HG02981 (cell line): ENCODE measurements around the gene ST3GAL5.
"Not testable (repeated sequence)": the region's sequence is repeated elsewhere in the genome, so short reads cannot be mapped to it uniquely, and the experiment has no call there.

Source experiments
- ATAC-seq: cut with Tn5 transposase; IDR thresholded peaks from one replicate; pipeline ENCODE4 v1.9.1; 2021; ENCODE audit warnings: mild to moderate bottlenecking, moderate library complexity; ENCODE audit not compliant: unreplicated experiment

The ST3GAL5 gene

GRCh38 chr2:85894554-85895278 is 5.9 kb upstream of the ST3GAL5 start:
- not testable (repeated sequence) for ATAC-seq

DNA sequence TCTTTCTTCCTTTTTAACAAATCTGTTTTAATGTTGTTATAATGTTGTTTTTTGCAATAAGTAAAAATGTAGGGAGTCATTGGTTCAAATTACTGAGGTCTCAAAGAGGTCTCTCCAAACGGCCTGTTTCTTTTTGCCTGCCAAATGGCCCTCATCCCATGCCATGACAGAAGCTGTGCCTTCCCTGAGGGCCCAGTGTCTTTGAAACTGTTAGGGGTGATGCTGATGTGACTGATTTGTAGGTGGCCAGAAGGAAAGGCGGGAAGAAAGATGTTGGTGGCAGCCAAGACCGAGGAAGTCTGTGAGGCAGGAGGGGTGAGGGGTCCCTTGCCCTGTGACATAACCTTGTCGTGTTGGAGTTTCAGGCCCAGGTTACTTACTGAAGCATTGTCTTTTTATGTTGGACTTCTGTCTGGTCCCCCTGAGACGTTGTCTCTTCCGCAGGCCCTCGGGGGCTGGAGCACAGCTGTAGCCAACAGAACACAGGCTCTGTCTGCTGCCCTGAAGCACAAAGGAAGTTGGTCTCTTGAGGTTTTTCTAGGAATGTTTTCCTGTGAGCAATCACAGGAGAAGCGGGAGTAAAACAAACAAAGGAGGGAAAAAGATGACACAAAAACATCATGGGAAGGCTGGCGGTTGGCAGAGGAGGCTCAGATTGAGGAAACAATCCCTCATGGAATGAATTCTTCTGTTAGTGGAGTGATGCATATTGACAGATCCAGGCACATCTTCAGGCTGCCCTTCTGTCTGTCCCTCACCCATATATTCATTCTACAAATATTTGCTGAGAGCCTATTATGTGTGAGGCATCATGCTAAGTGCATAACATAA is 4.9 kb upstream of the ST3GAL5 start:
- no peak for ATAC-seq

DNA sequence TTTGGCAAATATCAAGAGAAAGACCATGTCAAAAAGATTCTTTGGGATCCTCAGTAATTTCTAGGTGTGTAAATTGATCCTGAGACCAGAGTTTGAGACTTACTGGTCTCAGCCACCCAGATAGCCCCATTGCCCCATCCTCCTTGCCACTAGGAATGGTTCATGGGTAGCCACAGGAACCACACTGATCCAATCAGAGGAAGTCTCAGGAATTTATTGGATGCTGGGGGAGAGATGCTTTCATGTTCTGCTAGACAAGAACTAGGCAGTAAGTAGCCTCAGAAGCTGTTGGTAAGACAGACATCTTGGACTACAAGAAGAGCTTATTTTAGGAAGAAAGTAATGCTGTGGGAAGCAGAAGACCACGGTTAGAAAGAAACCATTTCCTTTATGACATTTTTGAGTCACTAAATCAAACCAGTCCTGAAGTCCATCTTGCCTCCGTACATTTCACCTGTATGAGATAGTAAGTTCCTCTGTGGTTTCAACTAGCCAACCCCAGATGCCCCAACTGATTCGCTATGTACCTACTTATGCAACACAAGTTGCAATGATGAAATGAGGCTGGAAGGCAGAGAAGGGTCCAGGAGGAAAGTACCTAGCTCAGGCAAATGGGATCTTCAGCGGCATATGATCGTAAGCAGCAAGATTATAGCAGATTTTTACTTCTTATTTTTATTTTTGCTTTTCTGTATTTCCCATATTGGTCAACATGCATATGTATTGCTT is 3.6 kb upstream of the ST3GAL5 start:
- ATAC-seq = no peak

- ATAC-seq = no peak
Observed at GRCh38 chr2:85890522-85891176, 1.9 kb upstream of the ST3GAL5 start.

DNA sequence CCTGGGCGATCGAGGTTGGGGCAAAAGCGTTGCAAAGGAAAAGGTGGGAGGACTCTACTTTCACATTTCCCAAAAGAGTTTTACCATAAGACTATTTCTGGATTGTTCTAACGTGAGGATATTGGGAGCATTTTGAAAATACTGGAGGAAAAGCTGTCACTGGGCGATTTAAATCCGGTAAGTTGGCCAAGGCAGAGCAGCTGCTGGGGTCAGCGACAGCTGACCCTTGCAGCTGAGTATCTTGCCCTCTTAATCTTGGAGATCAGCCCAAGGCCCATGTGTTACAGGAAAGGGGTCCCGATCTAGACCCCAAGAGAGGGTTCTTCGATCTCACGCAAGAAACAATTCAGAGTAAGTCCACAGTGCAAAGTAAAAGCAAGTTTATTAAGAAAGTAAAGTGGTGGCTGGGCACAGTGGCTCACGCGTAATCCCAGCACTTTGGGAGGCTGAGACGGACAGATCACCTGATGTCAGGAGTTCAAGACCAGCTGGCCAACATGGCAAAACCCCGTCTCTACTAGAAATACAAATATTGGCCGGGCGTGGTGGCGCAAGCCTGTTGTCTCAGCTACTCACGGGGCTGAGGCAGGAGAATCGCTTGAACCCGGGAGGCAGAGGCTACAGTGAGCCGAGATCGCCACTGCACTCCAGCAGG is 964 bp upstream of the ST3GAL5 start:
- ATAC-seq = no peak

- ATAC-seq = no peak
Observed at GRCh38 chr2:85888020-85888683, 638 bp downstream of the ST3GAL5 start.

- no peak for ATAC-seq
Observed at GRCh38 chr2:85887566-85888019, 1.2 kb downstream of the ST3GAL5 start.

- ATAC-seq = no peak
Observed at GRCh38 chr2:85886590-85886989, 2.2 kb downstream of the ST3GAL5 start.

- no peak for ATAC-seq
Observed at GRCh38 chr2:85886141-85886540, 2.6 kb downstream of the ST3GAL5 start.

GRCh38 chr2:85881781-85882180 is 7.0 kb downstream of the ST3GAL5 start:
- not testable (repeated sequence) for ATAC-seq

GRCh38 chr2:85880716-85881328 is 8.0 kb downstream of the ST3GAL5 start:
- ATAC-seq = not testable (repeated sequence)

GRCh38 chr2:85878719-85879370 is 9.9 kb downstream of the ST3GAL5 start:
- no peak for ATAC-seq

- no peak for ATAC-seq
Observed at GRCh38 chr2:85875350-85876050, 13.3 kb downstream of the ST3GAL5 start.

GRCh38 chr2:85873679-85874078 is 15.1 kb downstream of the ST3GAL5 start:
- ATAC-seq = no peak

DNA sequence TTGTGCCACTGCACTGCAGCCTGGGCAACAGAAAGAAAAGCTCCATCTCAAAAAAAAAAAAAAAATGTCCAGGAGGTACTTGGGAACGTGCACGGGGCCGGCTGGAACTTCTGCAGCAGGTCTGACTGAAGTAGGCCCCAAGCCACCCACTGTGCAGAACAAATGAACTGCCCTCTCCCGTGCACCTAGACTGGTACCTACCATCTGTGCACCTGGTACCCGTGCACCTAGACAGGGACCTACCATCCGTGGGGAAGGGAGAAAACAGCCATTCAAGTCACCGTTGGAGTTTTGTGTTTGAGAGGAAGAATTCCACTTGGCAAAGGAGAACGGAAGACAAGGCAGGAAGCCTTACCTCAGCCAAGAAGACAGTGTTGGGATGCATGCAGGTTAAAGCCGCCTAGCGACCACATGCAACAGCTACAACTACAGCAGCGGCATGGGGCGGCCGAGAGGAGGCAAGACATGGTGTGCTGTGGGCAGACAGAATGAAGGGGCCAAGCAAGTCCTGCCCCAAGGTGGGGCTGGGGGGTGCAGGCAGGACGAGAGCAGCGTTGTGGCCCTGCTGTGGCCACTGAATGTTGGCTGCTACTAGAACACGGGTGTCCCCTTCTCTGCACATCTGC is 16.1 kb downstream of the ST3GAL5 start:
- no peak for ATAC-seq

DNA sequence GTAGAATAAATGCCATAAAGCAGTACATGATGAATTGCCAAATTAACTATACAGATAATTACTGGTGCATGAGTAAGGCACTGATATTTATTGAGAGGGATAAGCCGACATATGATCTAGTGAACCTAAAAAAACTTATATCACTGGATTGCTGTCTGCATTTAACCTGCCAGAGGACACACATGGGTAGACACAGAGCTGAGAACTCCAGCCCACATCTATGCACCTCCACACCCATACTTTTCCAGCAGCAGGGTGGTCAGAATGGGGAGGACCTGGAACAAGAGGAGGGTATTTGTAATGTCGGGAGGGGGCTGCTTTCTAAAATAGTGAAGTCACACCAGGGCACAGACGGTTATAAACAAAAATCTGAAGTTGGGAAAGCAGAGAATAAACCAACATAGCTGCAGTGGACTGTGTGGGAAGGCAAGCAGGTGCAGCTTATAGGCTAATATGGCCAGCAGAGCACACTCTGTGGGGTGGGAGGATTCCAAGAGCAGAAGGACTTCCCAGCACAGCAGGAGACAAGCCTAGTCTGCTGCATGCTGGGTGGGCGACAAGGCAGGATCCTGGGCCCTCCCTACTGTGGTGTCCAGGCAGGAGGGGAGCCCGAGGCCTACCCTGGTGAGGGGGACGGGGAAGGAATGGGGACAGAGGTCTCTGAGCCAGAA is 17.2 kb downstream of the ST3GAL5 start:
- ATAC-seq = no peak

DNA sequence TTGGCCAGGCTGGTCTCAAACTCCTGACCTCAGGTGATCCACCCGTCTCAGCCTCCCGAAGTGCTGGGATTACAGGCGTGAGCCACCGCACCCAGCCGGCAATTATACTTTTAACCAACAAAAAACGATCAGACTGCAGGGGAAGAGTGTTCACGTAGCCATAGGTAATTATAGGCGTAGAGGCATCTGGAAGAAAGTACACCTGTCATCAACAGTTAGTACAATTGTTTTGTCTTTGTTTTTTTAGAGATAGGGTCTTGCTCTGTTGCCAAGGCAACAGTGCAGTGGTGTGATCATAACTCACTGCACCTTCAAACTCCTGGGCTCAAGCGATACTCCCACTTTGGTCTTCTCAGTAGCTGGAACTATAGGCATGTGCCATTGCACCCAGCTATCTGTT is 20.0 kb downstream of the ST3GAL5 start:
- ATAC-seq = no peak
